ENCODE measurements around the gene GPR137B.
A peak's percentile ranks its signal among the peaks of the same experiment; 100 is the strongest.
"Not testable (repeated sequence)": the region's sequence is repeated elsewhere in the genome, so short reads cannot be mapped to it uniquely, and the experiment has no call there.

GPR137B gene, protein sequence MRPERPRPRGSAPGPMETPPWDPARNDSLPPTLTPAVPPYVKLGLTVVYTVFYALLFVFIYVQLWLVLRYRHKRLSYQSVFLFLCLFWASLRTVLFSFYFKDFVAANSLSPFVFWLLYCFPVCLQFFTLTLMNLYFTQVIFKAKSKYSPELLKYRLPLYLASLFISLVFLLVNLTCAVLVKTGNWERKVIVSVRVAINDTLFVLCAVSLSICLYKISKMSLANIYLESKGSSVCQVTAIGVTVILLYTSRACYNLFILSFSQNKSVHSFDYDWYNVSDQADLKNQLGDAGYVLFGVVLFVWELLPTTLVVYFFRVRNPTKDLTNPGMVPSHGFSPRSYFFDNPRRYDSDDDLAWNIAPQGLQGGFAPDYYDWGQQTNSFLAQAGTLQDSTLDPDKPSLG

DNA sequence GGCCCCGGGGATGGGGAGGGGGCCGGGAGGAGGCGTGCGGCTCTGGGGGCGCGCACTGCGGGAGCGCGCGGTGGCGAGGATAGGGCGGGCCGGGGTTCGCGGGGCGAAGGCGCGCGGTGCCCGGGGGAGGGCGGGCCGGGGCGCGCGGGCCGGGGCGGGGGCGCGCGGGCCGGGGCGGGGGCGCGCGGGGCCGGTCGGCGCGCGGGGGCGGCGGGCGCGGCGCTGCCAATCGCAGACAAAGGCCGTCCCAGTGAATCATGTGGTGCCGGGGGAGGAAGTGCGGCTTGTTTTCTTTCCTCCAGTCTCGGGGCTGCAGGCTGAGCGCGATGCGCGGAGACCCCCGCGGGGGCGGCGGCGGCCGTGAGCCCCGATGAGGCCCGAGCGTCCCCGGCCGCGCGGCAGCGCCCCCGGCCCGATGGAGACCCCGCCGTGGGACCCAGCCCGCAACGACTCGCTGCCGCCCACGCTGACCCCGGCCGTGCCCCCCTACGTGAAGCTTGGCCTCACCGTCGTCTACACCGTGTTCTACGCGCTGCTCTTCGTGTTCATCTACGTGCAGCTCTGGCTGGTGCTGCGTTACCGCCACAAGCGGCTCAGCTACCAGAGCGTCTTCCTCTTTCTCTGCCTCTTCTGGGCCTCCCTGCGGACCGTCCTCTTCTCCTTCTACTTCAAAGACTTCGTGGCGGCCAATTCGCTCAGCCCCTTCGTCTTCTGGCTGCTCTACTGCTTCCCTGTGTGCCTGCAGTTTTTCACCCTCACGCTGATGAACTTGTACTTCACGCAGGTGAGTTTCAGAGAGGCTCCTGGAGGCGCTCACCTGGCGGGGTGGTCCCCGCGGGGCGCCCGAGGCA is at the start of gene GPR137B:
GPR137B (plus strand) TSS at position 287 of the 851 bp plus-strand sequence; CDS start at position 371, 84 bp downstream.
- DNase-seq (ENCODE audit: low spot score) (peak; percentile 92), FAIRE-seq (no peak)

DNA sequence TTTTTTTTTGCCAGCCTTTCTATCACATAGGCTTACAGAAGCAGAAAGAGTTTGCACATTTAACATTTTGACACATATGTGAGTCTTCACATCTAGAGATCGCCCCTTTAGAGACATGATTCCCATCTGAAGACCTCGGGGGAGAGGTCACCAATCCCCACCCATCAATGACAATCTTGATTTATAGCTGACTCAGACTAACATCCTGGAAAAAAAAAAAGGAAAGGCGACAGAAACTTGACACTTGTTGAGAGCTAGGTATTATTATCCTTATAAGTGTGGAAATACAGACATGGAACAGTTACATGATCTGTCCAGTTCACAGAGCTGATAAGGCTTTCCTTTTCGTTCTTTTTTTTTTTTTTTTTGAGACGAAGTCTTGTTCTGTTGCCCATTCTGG is 49.4 kb upstream of the GPR137B start:
- DNase-seq (ENCODE audit: low spot score) (no peak), FAIRE-seq (no peak)

DNA sequence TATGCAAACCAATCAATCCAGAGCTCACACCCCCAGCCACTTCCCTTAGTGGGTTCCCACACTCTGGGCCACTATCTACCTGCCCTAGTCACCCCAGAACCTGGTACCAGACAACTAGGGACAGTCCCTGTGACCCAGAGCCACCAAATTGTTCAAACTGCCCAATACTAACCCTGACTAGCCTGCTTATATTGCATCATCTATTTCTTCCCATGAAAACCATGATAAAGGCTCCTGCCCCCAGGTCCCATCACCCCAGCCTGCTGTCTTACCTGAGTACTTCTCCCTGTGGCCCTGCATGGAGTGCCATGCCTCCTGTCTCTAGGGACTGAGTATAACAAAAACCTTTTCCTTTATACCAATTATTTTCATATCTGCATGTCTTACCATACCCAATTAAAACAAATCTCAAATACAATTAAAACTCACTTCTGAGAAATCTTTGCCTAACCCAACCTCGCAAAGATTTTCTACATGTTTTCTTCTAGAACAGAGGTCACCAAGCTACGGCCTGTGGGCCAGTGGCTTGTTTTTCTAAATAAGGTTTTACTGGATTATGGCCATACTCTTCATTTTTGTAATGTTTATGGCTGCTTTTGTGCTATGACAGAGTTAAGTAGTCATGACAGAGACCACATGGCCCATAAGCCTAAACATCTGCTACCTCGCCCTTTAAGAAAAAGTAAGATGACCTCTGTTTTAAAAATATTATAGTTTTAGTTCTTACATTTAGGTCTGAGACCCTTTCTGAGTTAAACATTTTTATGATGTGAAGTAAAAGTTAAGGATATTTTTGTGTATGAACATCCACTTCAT is 46.4 kb upstream of the GPR137B start:
- no peak for FAIRE-seq
- no peak for DNase-seq (ENCODE audit: low spot score)

DNA sequence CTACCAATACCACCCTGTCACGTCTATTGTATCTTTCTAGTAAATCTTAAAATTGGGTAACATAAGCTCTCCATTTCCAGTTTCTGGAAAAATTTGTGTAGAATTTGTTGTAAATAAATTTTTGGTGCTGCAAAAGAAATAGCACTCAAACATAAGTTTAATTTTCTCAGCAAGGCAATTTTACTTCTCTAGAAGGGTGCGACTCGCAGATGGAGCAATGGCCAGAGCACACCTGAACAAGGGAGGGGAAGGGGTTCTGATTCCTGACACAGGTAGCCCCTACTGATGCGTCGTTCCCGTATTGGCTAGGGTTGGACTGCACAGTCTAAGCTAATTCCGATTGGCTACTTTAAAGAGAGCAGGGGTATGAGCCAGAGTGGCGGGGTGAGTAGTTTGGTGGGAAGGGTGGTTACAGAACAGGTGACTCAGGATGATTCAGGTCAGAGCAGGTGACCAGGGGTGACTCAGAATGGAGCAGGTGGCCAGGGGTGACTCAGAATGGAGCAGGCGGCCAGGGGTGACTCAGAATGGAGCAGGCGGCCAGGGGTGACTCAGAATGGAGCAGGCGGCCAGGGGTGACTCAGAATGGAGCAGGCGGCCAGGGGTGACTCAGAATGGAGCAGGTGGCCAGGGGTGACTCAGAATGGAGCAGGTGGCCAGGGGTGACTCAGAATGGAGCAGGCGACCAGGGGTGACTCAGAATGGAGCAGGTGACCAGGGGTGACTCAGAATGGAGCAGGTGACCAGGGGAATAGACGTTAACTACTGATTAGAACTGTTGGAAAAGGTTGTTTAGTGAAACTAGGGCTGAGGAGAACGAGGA is 45.5 kb upstream of the GPR137B start:
- peak; percentile 100 for FAIRE-seq
- not testable (repeated sequence) for DNase-seq (ENCODE audit: low spot score)

DNA sequence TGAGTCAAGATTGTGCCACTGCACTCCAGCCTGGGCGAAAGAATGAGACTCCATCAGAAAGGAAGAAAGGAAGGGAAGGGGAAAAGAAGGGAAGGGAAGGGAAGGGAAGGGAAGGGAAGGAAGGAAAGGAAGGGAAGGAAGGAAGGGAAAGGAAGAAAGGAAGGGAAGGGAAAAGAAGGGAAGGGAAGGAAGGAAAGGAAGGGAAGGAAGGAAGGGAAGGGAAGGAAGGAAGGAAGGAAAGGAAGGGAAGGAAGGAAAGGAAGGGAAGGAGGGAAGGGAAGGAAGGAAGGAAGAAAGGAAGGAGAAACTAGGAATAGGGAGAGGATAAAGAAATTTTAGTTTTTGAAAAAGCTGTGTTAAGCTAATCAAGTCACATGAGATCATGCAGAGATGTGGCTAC is 44.1 kb upstream of the GPR137B start:
- FAIRE-seq (no peak), DNase-seq (ENCODE audit: low spot score) (no peak)

DNA sequence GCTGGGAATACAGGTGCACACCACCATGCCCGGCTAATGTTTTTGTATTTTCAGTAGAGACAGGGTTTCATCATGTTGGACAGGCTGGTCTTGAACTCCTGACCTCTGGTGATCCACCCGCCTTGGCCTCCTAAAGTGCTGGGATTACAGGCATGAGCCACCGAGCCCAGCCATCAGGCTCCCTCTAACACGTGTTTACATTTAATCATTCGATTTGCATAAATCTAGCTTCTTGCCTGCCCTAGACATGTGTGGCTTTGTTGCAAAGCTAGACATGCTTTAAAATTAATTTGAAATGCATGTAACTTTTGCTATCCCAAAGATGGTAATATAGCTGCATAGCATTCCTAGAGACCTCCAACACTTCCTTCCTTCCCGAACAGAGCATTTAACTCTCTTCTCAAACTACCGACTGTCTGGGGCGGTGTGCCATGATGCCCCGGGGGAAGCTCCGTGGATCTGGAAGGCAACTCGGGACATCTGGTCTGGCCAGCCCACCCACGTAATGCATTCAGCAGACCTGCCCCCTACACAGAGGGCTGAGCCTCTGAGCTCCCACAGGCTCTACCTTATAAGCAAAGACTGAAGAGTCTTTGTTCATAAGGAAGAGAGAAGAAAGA is 42.9 kb upstream of the GPR137B start:
- no peak for FAIRE-seq
- no peak for DNase-seq (ENCODE audit: low spot score)

DNA sequence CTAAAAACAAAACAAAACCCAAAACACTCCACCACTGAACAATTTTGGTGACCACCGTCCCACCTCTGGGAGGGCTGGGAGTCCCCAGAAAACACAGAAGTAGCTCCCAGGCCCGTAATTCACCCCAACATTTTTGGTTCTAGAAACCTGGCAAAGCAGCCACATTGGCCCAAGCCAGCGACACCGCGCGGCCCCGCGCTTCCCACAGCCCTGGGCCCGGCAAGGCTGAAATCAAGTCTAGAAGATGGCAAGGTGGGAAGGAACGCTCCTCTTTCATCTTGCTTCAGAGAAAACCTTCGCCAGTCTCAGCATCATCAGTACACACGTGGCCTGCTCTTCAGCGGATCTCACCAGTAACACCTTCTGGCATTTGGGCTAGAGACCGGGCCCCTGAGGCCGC is 41.5 kb upstream of the GPR137B start:
- DNase-seq (ENCODE audit: low spot score) = no peak
- no peak for FAIRE-seq

DNA sequence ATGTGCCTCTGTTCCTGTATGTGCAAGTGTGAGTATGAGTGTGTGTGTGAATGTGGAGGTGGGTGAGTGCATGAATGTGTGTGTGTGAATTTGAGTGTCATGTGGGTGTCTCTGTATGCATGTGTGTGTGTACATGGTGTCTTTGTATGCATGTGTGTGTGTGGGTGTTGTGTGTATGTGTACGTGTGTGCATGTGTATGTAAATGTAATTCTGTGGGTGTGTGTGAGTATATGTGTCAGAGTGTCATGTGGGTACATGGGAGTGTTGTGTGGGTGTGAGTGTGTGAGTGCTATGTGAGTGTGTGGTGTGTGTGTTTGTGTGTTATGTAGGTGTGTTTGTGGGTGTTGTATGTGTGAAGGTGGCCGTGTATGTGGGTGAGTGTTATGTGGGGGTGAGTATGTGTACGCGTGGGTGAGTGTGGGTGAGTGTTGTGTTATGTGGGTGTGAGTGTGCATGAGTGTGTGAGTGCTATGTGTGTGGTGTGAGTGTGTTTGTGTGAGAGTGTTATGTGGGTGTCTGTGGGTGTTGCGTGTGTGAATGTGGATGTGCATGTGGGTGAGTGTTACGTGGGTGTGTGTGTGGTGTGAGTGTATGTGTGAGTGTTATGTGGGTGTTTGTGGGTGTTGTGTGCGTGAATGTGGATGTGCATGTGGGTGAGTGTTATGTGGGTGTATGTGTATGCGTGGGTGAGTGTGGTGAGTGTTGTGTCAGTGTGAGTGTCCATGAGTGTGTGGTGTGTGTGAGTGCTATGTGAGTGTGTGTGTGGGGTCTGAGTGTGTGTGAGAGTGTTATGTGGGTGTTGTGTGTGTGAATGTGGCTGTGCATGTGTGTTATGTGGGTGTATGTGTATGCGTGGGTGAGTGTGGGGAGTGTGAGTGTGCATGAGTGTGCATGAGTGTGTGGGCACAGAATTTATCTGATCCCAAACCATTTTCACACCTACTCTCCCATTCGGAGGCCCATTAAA is 40.8 kb upstream of the GPR137B start:
- DNase-seq (ENCODE audit: low spot score) (no peak), FAIRE-seq (no peak)

DNA sequence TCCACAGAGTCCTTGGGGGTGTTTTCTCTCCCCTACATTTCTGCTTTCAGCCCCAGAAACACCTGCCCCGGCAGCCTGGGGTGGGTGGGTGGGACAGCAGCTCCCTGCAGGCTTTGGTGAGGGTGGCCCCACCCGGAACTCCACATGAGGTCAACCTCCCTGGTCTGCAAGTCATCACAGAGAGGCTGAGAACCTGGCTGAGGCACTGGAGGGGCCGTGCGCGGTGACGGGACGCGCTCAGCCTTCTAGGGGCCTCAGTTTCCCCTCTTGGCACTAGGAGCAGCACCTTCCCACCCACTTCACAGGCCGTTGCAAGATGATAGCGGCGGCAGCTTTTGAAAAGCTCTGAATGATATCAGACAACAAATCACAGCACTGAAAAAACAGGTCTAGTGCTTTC is 39.7 kb upstream of the GPR137B start:
- DNase-seq (ENCODE audit: low spot score) (no peak), FAIRE-seq (no peak)

DNA sequence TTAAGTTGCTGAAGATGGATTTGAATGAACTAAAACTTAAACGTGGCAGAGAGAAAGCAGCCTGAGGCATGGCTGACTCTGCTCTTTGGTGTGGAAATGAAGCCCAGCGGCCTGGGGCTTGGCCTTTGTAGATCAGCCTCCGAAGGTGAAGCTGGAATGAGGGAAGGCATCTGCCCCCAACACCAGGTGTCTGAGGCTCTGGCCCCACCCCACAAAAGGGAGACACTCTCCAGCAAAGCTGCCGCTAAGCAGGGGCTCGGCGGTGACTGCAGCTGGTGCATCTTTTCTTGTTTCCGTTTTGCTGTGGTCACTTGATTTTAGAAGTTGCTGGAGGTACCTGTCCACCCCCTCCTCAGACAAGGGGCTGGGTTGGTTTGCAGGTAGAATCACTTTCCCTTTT is 39.3 kb upstream of the GPR137B start:
- DNase-seq (ENCODE audit: low spot score) (no peak), FAIRE-seq (no peak)

DNA sequence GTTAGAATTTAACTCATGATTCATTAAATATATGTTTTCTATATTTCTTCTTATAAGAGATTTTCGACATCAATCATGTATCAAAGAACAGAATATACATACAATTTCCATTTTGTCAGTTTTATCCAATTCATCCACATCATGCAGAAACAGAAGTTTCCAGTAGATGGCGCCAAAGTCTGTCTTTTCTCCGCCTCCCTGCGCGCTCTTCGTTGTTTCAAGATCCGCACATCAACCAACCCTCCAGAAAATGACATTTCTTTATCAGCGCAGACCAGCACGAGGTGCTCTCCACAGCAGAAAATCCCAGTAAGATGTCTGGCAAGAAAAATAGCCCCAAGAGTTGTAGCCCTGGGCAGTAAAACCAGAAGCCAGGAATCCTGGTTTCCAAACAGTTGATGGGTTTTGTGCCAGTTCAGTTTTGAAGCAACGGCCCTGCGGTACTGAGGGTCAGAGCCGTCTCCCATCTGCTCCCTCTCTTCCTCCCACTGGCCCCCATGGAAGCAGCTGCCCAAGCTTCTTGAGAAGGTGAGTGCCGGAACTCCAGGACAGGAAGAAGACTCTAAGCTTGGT is 38.6 kb upstream of the GPR137B start:
- DNase-seq (ENCODE audit: low spot score) (peak; percentile 62), FAIRE-seq (no peak)

DNA sequence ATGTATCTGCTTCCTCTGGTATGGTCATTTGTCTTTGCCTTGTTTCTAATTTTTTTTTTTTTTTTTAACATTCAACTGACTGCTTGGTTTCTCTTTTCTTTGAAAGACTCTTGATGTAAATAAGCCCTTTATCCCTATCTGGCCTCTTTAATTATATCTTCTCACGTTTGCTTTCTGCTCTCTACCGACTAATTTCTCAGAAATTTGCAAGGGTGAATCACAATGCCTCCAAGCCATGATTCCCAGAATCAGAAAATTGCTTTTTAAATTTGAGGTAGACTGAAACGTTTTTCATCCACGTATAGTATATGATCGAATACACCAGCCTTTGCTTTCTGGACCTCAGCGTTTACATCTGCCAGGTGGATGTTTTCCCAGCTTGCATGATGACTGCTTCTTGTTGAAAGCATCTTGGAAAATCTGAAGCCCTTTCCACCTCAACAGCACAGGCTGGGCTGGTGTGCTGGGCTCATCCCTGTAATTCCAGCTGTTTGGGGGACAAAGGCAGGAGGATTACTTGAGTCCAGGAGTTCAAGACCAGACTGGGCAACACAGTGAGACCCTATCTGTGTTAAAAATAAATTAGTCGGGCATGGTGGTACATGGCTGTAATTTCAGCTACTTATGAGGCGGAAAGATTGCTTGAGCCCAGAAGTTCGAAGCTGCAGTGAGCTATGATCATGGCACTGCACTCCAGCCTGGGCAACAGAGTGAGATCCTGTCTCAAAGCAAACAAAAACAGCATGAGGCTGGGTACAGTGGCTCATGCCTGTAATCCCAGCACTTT is 35.0 kb upstream of the GPR137B start:
- FAIRE-seq = no peak

DNA sequence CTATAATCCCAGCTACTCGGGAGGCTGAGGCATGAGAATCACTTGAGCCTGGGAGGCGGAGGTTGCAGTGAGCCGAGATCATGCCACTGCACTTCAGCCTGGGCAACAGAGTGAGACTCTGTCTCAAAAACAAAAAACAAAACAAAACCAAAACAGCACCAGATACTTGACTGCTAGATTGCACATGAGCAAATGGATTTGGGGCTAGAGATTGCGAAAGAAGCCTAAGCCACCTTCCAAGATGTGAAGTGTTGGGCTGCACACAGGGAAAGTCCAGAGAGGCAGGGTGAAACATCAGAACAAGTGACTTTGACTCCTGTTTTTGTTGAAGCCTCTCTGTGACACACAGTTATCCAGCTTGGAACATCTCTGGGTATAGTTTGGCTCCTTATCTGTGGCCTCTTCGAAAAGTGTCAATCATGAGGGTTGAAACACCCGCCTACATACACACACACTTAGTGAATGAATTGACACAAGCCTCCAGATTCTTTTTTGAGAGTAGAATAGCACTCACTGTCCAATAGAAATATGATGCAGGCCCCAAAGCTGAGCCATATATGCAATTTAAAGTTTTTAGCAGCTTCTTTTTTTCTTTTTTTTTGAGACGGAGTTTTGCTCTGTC is 34.2 kb upstream of the GPR137B start:
- DNase-seq (ENCODE audit: low spot score) (no peak), FAIRE-seq (no peak)

More for the DNA sequence above, 35.0 kb upstream of the GPR137B start:
- no peak for DNase-seq (ENCODE audit: low spot score)

DNA sequence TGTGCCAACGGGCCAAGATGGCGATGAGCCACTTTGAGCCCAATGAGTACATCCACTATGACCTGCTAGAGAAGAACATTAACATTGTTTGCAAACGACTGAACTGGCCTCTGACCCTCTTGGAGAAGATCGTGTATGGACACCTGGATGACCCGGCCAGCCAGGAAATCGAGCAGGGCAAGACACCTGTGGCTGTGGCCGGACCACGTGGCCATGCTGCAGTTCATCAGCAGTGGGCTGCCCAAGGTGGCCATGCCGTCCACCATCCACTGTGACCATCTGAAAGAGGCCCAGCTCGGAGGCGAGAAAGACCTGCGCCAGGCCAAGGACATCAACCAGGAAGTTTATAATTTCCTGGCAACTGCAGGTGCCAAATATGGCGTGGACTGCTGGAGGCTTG is 32.2 kb upstream of the GPR137B start:
- FAIRE-seq = no peak
- DNase-seq (ENCODE audit: low spot score) = no peak

DNA sequence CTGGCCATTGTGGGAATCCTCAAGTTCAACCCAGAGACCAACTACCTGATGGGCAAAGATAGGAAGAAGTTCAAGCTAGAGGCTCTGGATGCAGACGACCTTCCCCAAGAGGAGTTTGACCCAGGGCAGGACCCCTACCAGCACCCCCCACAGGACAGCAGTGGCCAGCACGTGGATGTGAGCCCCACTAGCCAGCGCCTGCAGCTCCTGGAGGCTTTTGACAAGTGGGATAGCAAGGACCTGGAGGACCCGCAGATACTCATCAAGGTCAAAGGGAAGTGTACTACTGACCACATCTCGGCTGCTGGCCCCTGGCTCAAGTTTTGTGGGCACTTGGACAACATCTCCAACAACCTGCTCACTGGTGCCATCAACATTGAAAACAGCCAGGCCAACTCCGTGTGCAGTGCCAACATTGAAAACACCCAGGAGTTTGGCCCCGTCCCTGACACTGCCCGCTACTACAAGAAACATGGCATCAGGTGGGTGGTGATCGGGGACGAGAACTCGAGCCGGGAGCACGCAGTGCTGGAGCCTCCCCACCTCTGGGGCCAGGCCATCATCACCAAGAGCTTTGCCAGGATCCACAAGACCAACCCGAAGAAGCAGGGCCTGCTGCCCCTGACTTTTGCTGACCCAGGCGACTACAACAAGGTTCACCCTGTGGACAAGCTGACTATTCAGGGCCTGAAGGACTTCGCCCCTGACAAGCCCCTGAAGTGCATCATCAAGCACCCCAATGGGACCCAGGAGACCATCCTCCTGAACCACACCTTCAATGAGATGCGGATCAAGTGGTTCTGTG is 30.6 kb upstream of the GPR137B start:
- DNase-seq (ENCODE audit: low spot score) (no peak), FAIRE-seq (no peak)

DNA sequence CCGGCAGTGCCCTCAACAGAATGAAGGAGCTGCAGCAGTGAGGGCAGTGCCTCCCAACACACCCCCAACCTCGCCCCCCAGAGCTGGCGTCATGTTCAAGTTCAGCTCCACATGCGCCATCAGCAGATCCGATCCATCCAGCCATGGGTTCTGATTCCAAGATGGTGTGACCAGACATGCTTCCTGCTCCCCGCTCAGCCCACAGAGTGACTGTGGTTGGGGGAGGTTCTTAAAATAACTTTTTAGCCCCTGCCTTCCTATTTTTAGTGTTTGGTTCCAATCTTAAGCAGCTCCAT is 30.1 kb upstream of the GPR137B start:
- DNase-seq (ENCODE audit: low spot score) (no peak), FAIRE-seq (no peak)
